WTC11 (cell line): ENCODE data around the gene NPW.

Source experiments
- ATF2 ChIP-seq: sonication (generic); formaldehyde crosslinking; IDR thresholded peaks from 2 replicates; pipeline ENCODE4 v1.8.1; 2022; ENCODE audit warnings: low read depth, missing genetic modification reagents, borderline replicate concordance
- ZNF138 ChIP-seq: sonication (generic); formaldehyde crosslinking; conservative IDR thresholded peaks from 2 replicates; pipeline ENCODE4 v1.8.1; 2022; ENCODE audit warnings: mild to moderate bottlenecking, moderate library complexity, missing genetic modification reagents
- ZNF263 ChIP-seq: sonication (generic); formaldehyde crosslinking; IDR thresholded peaks from 2 replicates; pipeline ENCODE4 v1.8.1; 2022; ENCODE audit warnings: low read depth, mild to moderate bottlenecking, moderate library complexity, missing genetic modification reagents
- TF ChIP-seq, protein P1 (sequence below): sonication (generic); formaldehyde crosslinking; IDR thresholded peaks from 2 replicates; pipeline ENCODE4 v1.8.0; 2023; ENCODE audit warnings: missing genetic modification reagents, mild to moderate bottlenecking, borderline replicate concordance
- TF ChIP-seq, protein P2 (sequence below): fragments of 200-600 bp; IDR thresholded peaks from 2 replicates; pipeline ENCODE4 v1.8.0; 2022; ENCODE audit warnings: antibody characterized with exemption
- TF ChIP-seq, protein P3 (sequence below): sonication (generic); formaldehyde crosslinking; IDR thresholded peaks from 2 replicates; pipeline ENCODE4 v1.8.1; 2022; ENCODE audit warnings: mild to moderate bottlenecking, missing genetic modification reagents, moderate library complexity, borderline replicate concordance

- TF ChIP-seq ZNF263 (no peak), ATF2 (CRISPR knock-in tag) (no peak), ZNF138 (no peak)
- TF ChIP-seq, protein P1, sequence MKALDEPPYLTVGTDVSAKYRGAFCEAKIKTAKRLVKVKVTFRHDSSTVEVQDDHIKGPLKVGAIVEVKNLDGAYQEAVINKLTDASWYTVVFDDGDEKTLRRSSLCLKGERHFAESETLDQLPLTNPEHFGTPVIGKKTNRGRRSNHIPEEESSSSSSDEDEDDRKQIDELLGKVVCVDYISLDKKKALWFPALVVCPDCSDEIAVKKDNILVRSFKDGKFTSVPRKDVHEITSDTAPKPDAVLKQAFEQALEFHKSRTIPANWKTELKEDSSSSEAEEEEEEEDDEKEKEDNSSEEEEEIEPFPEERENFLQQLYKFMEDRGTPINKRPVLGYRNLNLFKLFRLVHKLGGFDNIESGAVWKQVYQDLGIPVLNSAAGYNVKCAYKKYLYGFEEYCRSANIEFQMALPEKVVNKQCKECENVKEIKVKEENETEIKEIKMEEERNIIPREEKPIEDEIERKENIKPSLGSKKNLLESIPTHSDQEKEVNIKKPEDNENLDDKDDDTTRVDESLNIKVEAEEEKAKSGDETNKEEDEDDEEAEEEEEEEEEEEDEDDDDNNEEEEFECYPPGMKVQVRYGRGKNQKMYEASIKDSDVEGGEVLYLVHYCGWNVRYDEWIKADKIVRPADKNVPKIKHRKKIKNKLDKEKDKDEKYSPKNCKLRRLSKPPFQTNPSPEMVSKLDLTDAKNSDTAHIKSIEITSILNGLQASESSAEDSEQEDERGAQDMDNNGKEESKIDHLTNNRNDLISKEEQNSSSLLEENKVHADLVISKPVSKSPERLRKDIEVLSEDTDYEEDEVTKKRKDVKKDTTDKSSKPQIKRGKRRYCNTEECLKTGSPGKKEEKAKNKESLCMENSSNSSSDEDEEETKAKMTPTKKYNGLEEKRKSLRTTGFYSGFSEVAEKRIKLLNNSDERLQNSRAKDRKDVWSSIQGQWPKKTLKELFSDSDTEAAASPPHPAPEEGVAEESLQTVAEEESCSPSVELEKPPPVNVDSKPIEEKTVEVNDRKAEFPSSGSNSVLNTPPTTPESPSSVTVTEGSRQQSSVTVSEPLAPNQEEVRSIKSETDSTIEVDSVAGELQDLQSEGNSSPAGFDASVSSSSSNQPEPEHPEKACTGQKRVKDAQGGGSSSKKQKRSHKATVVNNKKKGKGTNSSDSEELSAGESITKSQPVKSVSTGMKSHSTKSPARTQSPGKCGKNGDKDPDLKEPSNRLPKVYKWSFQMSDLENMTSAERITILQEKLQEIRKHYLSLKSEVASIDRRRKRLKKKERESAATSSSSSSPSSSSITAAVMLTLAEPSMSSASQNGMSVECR (CRISPR knock-in tag) = no peak
- TF ChIP-seq, protein P2, sequence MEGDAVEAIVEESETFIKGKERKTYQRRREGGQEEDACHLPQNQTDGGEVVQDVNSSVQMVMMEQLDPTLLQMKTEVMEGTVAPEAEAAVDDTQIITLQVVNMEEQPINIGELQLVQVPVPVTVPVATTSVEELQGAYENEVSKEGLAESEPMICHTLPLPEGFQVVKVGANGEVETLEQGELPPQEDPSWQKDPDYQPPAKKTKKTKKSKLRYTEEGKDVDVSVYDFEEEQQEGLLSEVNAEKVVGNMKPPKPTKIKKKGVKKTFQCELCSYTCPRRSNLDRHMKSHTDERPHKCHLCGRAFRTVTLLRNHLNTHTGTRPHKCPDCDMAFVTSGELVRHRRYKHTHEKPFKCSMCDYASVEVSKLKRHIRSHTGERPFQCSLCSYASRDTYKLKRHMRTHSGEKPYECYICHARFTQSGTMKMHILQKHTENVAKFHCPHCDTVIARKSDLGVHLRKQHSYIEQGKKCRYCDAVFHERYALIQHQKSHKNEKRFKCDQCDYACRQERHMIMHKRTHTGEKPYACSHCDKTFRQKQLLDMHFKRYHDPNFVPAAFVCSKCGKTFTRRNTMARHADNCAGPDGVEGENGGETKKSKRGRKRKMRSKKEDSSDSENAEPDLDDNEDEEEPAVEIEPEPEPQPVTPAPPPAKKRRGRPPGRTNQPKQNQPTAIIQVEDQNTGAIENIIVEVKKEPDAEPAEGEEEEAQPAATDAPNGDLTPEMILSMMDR = no peak
- TF ChIP-seq, protein P3, sequence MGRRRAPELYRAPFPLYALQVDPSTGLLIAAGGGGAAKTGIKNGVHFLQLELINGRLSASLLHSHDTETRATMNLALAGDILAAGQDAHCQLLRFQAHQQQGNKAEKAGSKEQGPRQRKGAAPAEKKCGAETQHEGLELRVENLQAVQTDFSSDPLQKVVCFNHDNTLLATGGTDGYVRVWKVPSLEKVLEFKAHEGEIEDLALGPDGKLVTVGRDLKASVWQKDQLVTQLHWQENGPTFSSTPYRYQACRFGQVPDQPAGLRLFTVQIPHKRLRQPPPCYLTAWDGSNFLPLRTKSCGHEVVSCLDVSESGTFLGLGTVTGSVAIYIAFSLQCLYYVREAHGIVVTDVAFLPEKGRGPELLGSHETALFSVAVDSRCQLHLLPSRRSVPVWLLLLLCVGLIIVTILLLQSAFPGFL (CRISPR knock-in tag) = no peak
Observed at GRCh38 chr16:2019518-2019920, at the start of gene NPW.
